GM18870 (cell line): ENCODE measurements around the gene MPV17L.
"Not testable (repeated sequence)": the region's sequence is repeated elsewhere in the genome, so short reads cannot be mapped to it uniquely, and the experiment has no call there.

Source experiments
- ATAC-seq: cut with Tn5 transposase; IDR thresholded peaks from one replicate; pipeline ENCODE4 v1.9.1; 2021; ENCODE audit warnings: moderate library complexity; ENCODE audit not compliant: unreplicated experiment

The MPV17L gene

GRCh38 chr16:15395631-15396508 is at the start of gene MPV17L:
Gene MPV17L (plus strand): TSS chr16:15395754. CDS start chr16:15395898, 144 bp downstream.
- not testable (repeated sequence) for ATAC-seq

- ATAC-seq: not testable (repeated sequence)
Observed at GRCh38 chr16:15348721-15349120, 46.8 kb upstream of the MPV17L start.

GRCh38 chr16:15351251-15351650 is 44.3 kb upstream of the MPV17L start:
- ATAC-seq: not testable (repeated sequence)

- ATAC-seq: not testable (repeated sequence)
Observed at GRCh38 chr16:15351745-15352144, 43.8 kb upstream of the MPV17L start.

- ATAC-seq: not testable (repeated sequence)
Observed at GRCh38 chr16:15352852-15353251, 42.7 kb upstream of the MPV17L start.

- ATAC-seq: not testable (repeated sequence)
Observed at GRCh38 chr16:15354846-15355245, 40.7 kb upstream of the MPV17L start.

GRCh38 chr16:15357495-15357894 is 38.1 kb upstream of the MPV17L start:
- not testable (repeated sequence) for ATAC-seq

- ATAC-seq: not testable (repeated sequence)
Observed at GRCh38 chr16:15378194-15378593, 17.4 kb upstream of the MPV17L start, which contains the start of gene NPIPA5. Gene NPIPA5 (minus strand): TSS chr16:15378294. CDS start chr16:15378294, 0 bp downstream.

- ATAC-seq: not testable (repeated sequence)
Observed at GRCh38 chr16:15382810-15383209, 12.7 kb upstream of the MPV17L start.

DNA sequence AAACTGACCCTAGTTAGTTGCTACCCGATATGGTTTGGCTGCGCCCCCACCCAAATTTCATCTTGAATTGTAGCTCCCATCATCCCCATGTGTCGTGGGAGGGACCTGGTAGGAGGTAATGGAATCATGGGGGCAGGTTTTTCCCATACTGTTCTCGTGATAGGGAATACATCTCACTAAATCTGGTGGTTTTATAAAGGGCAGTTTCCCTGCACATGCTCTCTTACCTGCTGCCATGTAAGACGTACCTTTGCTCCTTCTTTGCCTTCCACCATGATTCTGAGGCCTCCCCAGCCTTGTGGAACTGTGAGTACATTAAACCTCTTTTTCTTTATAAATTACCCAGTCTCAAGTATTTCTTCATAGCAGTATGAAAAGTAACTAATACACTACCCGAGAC is 7.5 kb upstream of the MPV17L start:
- ATAC-seq: not testable (repeated sequence)

DNA sequence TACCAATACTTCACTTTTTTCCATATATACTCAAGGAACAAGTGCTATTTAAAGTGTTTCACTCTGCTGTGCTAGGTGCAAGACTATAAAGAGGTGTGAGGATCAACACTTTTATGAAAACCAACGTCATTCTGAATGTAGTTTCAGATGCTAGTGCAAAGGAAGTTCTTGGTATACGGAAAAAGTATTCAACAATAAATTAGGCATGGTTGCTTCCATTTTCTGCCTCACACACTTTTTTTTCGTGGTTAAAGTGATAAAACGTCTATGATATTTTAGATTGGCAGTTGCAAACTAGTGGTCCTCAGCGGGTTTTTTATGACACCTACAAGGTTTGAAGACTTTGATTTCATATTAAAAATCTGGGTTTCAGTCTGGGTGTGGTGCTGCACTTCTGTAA is 5.6 kb upstream of the MPV17L start:
- ATAC-seq: not testable (repeated sequence)

- not testable (repeated sequence) for ATAC-seq
Observed at GRCh38 chr16:15393025-15393424, 2.5 kb upstream of the MPV17L start.

DNA sequence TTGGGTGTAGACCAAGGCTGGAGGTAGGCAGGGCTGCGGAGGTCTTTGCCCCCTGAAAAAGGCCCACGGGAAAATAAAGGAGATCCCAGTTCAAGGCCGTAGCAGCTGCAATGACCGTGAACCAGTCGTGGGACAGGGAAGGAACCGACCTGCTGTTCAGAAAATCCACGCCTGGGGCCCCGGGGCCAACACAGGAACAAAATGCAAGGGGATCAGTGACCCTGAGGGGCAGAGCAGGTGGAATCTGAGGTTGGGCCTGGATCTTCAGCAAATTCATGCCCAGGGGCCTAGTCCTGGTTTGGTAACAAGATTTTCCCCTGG is 915 bp downstream of the MPV17L start:
- ATAC-seq: not testable (repeated sequence)

DNA sequence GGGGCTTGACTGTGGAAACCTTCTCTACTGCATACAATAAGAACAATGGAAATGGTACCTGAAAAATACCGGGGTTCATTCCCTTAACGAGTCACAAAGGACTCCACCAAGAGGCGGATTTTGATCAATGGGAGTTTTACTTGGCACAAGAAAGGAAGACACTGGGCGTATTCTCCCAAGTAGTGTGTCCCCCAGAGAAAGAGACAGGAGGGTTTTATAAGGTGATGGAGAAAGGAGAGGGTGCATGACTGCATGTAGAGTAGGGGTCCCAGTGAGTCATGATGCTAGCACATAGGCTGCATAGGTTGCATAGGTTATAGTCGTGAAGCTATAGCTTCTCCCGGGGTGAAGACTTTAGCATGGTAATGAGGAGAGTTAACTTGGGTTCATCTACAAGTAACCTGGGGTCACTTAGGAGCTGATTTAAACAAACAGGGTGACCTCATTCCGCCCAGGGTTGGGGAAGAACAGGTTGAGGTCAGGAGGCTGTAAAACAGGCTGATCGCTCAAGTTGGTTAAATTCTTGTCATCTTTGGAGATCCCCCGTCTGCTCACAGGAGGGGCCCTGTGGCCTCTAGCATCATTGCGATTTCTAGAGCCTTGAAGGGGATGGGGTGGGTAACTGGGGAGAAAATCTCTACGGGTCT is 1.5 kb downstream of the MPV17L start:
- no peak for ATAC-seq

- no peak for ATAC-seq
Observed at GRCh38 chr16:15398618-15399316, 3.2 kb downstream of the MPV17L start.

DNA sequence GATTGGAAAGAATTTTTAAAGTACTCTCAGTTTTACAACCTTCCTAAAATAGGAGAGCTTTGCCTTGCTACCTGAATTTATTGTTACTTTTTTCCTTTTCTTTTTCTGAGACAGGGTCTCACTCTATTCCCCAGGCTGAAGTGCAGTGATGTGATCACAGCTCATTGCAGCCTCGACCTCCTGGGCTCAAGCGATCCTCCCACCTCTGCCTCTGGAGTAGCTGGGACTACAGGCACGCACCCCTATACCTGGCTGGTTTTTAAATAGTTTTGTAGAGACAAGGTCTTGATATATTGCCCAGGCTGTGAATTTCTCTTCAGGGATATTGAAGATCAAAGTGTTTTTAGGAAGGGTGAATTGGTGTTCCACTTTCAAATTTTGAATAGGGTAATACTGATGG is 3.8 kb downstream of the MPV17L start:
- no peak for ATAC-seq

DNA sequence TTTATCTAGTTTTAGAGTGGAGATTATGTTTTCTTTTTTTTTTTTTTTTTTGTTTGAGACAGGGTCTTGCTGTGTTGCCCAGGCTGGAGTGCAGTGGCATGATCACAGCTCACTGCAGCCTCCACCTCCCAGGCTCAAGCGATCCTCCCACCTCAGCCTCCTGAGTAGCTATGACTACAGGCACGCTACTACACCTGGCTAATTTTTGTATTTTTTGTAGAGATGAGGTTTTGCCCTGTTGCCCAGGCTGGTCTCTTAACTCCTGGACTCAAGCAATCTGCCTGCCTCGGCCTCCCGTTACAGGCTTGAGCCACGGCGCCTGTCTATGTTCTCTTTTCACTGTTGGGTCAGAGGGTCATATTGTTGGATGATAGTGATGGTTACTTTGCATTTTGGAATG is 4.8 kb downstream of the MPV17L start:
- not testable (repeated sequence) for ATAC-seq

DNA sequence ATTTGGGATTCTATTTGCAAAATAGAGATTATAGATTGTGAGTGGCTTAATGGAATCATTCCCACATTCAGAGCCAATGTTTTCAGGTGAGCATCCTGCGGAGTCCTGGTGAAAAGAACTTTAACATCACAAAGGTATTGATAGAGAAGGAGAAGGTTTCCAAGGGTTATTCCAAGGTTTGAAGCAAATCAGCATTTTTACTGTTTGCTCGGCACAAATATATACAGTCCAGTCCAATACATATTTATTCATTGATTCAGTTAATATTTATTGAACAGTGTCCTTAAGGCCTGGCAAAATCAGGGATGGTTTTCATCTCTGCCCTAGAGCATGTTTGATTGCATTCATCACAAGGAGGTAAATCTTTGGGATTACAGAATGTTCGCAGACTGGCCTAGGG is 6.4 kb downstream of the MPV17L start:
- ATAC-seq: no peak

GRCh38 chr16:15403392-15403995 is 7.9 kb downstream of the MPV17L start:
- ATAC-seq: no peak

GRCh38 chr16:15404091-15404490 is 8.5 kb downstream of the MPV17L start:
- not testable (repeated sequence) for ATAC-seq

DNA sequence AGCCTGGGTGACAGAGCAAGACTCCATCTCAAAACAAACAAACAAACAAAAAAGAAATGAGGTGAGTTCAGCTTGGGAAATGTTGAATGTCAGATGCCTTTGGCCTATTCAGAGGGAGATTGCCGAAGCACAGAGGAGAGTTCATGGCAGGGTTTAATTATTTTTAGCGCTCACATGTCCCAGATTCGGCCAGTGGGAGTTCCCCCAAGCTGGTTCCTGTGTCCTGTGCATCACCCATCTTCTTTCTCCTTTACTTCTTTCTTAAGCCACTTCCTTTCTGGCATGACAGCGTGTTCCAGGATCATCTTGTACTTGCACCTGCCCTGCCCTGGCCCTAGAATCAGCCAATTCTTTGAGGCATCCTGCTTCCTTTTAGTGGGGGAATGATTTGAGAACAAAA is 9.2 kb downstream of the MPV17L start:
- ATAC-seq: no peak
